Ecto neural progenitor cell (in vitro differentiated cells): ENCODE measurements around the gene TENT4A.

Source experiments
- DNase-seq: peaks from one replicate; pipeline ENCODE4 v3.0.0-alpha.2; 2018; ENCODE audit warnings: low spot score

TENT4A gene

DNA sequence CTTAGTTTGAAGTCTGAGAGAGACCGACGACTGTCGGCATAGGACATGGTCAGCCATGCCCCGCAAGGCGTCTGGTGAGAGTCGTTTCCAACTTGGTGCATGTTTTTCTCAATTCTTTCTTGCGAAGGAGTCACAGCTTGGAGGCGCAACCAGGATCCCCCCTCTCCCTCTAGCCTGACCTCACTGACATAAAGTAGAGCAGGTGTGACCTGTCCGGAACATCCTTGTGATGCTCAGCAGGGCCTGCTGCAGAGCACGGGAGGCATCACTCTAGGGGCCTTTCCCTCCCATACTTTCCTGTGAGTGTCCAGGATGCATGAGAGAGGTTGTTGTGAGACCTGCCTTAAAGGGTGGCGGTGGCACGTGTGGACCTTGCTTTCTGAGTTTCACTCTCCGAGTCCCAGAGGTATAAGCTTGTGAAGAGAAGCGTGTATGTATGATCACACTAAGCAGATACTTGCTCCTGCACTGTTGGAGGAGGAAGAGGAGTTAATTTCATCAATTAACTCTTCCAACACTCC, 5.0 kb downstream of the TENT4A start:
- DNase-seq = no peak

- no peak for DNase-seq
Measured at GRCh38 chr5:6718718-6719117, 5.5 kb downstream of the TENT4A start.

- no peak for DNase-seq
Measured at GRCh38 chr5:6719417-6719816, 6.2 kb downstream of the TENT4A start.

GRCh38 chr5:6719896-6720560, 6.8 kb downstream of the TENT4A start:
- no peak for DNase-seq

DNA sequence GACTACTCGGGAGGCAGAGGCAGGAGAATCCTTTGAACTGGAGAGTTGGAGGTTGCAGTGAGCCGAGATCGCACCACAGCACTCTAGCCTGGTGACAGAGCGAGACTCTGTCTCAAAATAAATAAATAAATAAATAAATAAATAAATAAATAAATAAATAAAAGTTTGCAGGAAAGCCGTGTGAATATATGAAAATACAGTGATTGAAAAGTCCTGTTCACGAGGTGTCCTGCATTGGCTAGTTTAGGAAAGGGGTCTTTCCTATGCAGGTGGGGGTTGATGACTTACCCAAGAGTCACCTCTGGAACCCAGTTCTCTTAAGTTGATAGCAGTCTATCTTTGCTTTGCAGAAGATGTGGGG, 7.3 kb downstream of the TENT4A start:
- no peak for DNase-seq

DNA sequence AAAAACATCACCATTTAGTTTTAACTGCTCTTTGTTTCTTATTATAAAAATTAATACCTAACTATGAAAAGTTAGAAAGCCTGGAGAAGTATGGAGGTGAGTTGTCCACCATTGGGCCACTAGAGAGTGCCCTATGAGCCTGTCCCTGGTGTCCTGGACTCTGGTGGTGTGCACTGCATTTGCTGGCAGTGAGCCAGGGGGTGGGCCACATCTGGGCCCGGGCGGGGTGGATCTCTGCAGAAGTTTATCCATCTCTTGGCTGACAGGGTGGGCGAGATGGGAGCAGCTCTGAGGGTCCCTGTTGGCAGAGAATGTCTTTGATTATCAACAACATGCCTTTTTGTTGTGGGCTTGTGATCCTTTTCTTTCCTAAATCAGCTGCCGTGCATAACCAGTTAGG, 8.2 kb downstream of the TENT4A start:
- DNase-seq = no peak

DNA sequence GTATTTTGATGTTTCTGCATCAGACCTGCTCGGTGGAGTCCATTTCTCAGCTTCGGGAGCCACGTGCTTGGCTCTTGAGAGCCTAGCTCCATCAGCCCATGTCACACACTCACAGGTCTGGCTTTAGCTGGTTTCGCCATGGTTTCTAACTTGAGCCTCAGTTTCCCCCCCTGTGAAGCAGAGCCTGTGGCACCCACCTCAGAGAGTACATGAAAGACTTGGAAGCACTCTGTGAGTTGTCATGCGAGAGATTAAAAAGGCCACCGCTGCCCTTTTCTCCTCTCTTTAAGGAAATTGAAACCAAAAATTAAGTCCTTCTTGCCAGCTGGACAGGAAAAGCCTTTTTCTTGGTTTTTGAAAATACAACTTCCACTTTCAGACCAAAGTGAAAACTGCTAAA, 8.8 kb downstream of the TENT4A start:
- no peak for DNase-seq

- DNase-seq = no peak
Measured at GRCh38 chr5:6723122-6723815, 10.0 kb downstream of the TENT4A start.

GRCh38 chr5:6723816-6724300, 10.6 kb downstream of the TENT4A start:
- DNase-seq = no peak

GRCh38 chr5:6724321-6724929, 11.2 kb downstream of the TENT4A start:
- DNase-seq = no peak

GRCh38 chr5:6725421-6725820, 12.2 kb downstream of the TENT4A start:
- DNase-seq = no peak

DNA sequence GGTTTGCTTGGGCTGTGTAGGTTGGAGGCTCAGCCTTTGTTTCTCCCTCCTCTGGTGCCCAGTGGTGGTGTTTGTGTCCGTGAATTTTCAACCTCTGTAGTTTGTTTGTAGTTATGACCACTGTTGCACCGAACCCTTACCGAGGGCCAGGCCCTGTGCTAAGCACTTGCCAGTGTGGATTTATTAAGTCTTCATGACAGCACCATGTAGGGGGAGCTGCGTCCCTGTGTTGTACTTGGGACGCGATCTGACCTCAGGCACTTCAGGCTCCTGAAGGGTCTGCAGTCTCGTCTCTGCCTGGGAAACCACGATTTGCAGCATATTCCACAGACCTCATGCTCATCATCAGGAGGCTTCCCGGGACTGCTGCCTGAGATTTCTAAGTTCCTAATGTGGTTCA, 12.8 kb downstream of the TENT4A start:
- DNase-seq = no peak

DNA sequence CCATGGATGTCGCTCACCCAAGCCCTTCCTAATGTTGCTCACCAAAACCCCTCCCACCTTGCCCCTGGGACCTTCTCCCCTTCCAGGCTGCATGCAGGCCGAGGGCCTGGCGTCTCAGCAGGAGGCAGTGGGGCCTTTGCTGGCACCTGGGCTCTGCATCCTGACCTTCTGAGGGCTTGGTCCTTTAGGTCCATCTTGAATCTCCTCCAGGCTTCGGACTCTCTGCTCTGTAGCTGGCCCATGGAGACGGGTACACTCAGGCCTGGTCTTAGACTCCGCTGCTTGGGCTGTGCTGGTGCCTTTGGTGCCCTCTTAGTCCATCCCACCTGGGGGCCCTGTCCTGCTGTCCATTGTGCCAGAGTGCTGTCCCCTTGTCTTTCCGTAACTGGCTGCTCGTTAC, 14.0 kb downstream of the TENT4A start:
- no peak for DNase-seq

- DNase-seq = no peak
Measured at GRCh38 chr5:6728011-6728794, 15.0 kb downstream of the TENT4A start.

- no peak for DNase-seq
Measured at GRCh38 chr5:6728795-6729183, 15.6 kb downstream of the TENT4A start.

DNA sequence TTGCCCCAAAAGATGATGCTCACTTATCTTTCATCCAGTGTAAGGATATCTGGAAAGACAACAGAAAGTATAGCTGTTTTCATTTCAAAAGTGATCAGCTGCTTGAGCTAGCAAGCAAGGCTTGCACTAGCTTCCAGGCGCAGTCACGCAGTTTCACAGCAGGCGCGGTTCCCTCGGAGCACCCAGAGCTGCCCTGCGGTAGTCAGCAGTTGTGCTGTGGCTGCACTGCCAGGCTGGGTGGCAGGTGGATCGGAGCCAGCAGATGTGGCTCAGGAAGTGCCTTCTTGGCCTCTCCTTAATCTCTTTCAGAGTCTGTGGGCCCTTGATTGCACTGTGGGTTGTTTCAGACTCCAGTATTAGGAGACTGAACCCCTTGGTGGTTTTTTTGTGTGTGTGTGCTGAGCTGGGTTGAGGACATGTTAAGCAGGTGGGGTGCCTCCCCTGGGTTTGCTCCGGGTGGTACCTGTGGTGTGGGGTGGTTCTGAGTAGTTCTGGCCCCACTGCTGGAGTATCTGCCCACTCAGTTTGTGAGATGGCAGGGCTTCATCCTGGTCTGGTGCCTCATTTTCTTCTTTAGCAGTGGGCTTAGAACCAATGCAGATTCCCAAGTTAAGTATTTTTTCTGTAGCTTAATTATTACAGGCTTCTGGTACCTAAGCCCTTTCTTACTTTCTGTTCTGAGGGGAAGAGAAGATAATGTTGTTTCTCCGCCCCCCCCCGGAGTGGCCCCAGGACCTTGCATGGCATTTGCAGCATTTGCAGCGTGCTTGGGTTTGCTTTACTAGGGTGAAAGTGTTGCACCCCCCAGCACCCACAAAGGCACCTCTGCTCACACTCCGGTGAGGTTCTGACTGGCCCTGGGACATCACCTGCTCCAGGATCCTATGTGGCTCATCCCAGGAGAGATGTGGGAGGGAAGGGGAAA, 16.4 kb downstream of the TENT4A start:
- no peak for DNase-seq

GRCh38 chr5:6730407-6730806, 17.2 kb downstream of the TENT4A start:
- DNase-seq = no peak

DNA sequence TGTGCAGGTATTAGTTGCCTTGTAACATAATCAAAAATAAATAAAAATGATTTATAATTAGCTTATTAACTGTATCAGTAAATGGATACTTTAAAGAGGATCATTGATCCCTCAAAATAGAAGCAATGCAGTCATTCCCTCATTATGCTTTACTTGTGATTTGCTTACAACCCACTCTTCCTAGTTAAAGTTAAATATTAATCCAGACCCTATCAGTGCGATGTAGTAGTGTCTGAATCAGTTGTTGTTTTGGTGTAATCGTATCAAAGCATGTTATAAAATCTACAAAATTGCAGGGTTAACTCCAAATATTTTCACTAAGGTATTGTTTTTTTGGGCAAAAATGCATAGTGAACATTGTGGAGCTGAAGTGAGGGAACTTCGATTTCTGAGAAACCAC, 17.6 kb downstream of the TENT4A start:
- DNase-seq = no peak

DNA sequence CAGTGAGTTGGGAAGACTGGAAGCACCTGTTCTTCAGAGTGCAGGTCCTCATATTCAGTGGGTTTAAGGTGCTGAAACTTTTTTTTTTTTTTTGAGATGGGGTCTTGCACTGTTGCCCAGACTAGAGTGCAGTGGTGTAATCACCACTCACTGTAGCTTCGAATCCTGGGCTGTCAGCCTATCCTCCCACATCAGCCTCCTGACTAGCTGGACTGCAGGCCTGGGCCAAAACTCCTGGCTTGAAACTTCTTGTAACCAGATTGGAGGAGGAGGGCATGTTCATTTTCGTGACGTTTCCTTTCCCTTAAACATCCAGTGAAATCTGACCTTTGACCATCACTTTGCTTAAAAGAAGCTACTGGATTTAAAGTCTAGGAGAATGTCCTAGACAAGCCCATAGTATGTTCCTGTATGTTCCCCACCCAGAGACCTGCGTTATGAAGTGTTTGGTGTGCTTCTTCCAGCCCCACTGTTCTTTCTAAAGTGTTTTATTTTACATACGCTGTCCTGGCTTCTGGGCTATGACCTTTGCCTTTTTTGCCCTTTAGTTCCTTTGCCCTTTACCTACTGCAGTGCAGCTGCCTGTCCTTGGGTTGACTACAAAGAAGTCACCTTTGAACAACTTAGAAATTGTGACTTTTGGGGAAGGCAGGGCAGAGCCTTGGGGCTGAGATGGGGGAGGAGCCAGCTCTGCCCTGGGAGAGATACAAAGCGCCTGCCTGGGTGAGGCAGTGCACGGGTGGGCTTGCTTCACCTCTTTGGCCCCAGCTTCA, 18.4 kb downstream of the TENT4A start:
- DNase-seq = no peak

- no peak for DNase-seq
Measured at GRCh38 chr5:6732634-6733410, 19.6 kb downstream of the TENT4A start.
